B cell (primary cell): Measurements from ENCODE around the gene NAT14. TPM values are rescaled to one million over a fixed set of nuclear protein-coding genes. Genes with fewer than 3 reads are reported as not detected.

Experiments used
- ATAC-seq: fragments of 200-7000 bp; cut with Tn5 transposase; one replicate; pipeline ENCODE4 v1.10.0; 2021; ENCODE audit warnings: low read depth, mild to moderate bottlenecking, moderate number of reproducible peaks, moderate library complexity
- CTCF ChIA-PET: fragments of 350-600 bp; sonication (Branson Sonifier 250); formaldehyde crosslinking; loops from one replicate; lab custom pipeline; 2021; ENCODE audit warnings: antibody characterized with exemption, inconsistent platforms; lab: Charles Lee
- POLR2A ChIA-PET: fragments of 350-600 bp; sonication (Branson Sonifier 250); formaldehyde crosslinking; loops from one replicate; lab custom pipeline; 2021; ENCODE audit warnings: antibody characterized with exemption; lab: Charles Lee
- DNase-seq: peaks from one replicate; pipeline ENCODE4 v3.0.0; 2013
- H2AFZ ChIP-seq: 2 replicates; pipeline ENCODE4 v1.6.1; 2012; ENCODE audit warnings: mild to moderate bottlenecking, low read depth, low read length; ENCODE audit not compliant: insufficient read depth, poor library complexity, severe bottlenecking
- H3K27ac ChIP-seq, 2 donors: 1 replicate in 1 of 2; 2 replicates in 1 of 2; pipeline ENCODE4 v1.5.1; 2012 to 2013; ENCODE audit warnings: low read length in 2 of 2, mild to moderate bottlenecking in 2 of 2, moderate library complexity in 1 of 2
- H3K27me3 ChIP-seq, 4 experiments: fragments of 200-600 bp in 1 of 4; sonication (generic) in 1 of 4; replicated peaks in 1 of 4; 1 replicate in 2 of 4; 2 replicates in 2 of 4; pipeline versions ENCODE4 v1.6.1 to v1.7.0; 2013 to 2016; ENCODE audit warnings: low read length in 3 of 4, mild to moderate bottlenecking in 2 of 4, mixed read lengths in 1 of 4, moderate library complexity in 1 of 4; ENCODE audit not compliant: insufficient read depth in 4 of 4, control insufficient read depth in 3 of 4; ENCODE audit errors: control extremely low read depth in 1 of 4
- H3K36me3 ChIP-seq, 2 experiments: replicated peaks in 1 of 2; 1 replicate in 1 of 2; 2 replicates in 1 of 2; pipeline versions ENCODE4 v1.6.1 to v1.7.1; 2013; ENCODE audit warnings: low read length in 1 of 2; ENCODE audit not compliant: insufficient read depth in 2 of 2, control insufficient read depth in 1 of 2; ENCODE audit errors: control extremely low read depth in 1 of 2, extremely low read depth in 1 of 2
- H3K4me1 ChIP-seq, 2 donors: fragments of 200-600 bp in 1 of 2; sonication (generic) in 1 of 2; 1 replicate in 1 of 2; 2 replicates in 1 of 2; pipeline versions ENCODE4 v1.5.1 to v1.6.1; 2013 to 2017; ENCODE audit warnings: low read length in 2 of 2; ENCODE audit not compliant: control insufficient read depth in 2 of 2, insufficient read depth in 2 of 2
- H3K4me2 ChIP-seq: replicated peaks from 2 replicates; pipeline ENCODE3; 2012; ENCODE audit warnings: mild to moderate bottlenecking, low read depth, low read length; ENCODE audit not compliant: poor library complexity, severe bottlenecking
- H3K4me3 ChIP-seq, 5 experiments: fragments of 200-600 bp in 1 of 5; sonication (generic) in 1 of 5; 1 replicate in 3 of 5; 2 replicates in 2 of 5; pipeline versions ENCODE4 v1.5.1 to v1.7.0; 2011 to 2016; ENCODE audit warnings: low read length in 4 of 5, mild to moderate bottlenecking in 4 of 5, low read depth in 2 of 5, control low read depth in 1 of 5, moderate library complexity in 1 of 5; ENCODE audit not compliant: insufficient read depth in 1 of 5; ENCODE audit errors: control extremely low read depth in 1 of 5, extremely low read depth in 1 of 5
- H3K79me2 ChIP-seq: fragments of 200-600 bp; sonication (generic); one replicate; pipeline ENCODE4 v1.6.0; 2016; ENCODE audit warnings: low read length; ENCODE audit not compliant: control insufficient read depth, insufficient read depth
- H3K9ac ChIP-seq: fragments of 200-600 bp; sonication (generic); 2 replicates; pipeline ENCODE4 v1.6.1; 2017; ENCODE audit warnings: mild to moderate bottlenecking, low read length, moderate library complexity
- H3K9me3 ChIP-seq, 3 donors: one replicate each; pipeline versions ENCODE4 v1.6.1 to v1.7.1; 2013; ENCODE audit warnings: low read length in 2 of 3; ENCODE audit not compliant: control insufficient read depth in 2 of 3, insufficient read depth in 1 of 3; ENCODE audit errors: control extremely low read depth in 1 of 3
- H4K20me1 ChIP-seq: 2 replicates; pipeline ENCODE4 v1.6.0; 2012; ENCODE audit warnings: mild to moderate bottlenecking, low read length; ENCODE audit not compliant: insufficient read depth, control insufficient read depth, poor library complexity, severe bottlenecking
- H3K27ac Mint-ChIP-seq: one replicate; pipeline ENCODE4 v1.8.0; 2021; ENCODE audit warnings: mixed read lengths
- H3K27me3 Mint-ChIP-seq: one replicate; pipeline ENCODE4 v1.8.0; 2021; ENCODE audit warnings: mixed read lengths
- H3K4me1 Mint-ChIP-seq: one replicate; pipeline ENCODE4 v1.8.0; 2021; ENCODE audit warnings: mixed read lengths
- H3K4me3 Mint-ChIP-seq: one replicate; pipeline ENCODE4 v1.8.0; 2021; ENCODE audit warnings: mixed read lengths
- H3K9me3 Mint-ChIP-seq: one replicate; pipeline ENCODE4 v1.8.0; 2022; ENCODE audit warnings: mixed read lengths; ENCODE audit not compliant: insufficient read depth
- CTCF ChIP-seq: fragments of 200-600 bp; IDR thresholded peaks from one replicate; pipeline ENCODE4 v1.8.0; 2022; ENCODE audit warnings: antibody characterized with exemption, mild to moderate bottlenecking
- EZH2 ChIP-seq: IDR thresholded peaks from 2 replicates; pipeline ENCODE4 v1.6.1; 2012; ENCODE audit warnings: borderline replicate concordance, low read depth, mild to moderate bottlenecking, moderate library complexity, low read length; ENCODE audit not compliant: insufficient read depth, poor library complexity, severe bottlenecking
- WGBS: methylation state at CpG from one replicate; pipeline ENCODE4 v1.1.5; 2013; ENCODE audit warnings: missing lambda C conversion rate; ENCODE audit not compliant: insufficient coverage; 5-methylcytosine and 5-hydroxymethylcytosine counted together
- intact Hi-C: fragments of 100-400 bp; cut with micrococcal nuclease; formaldehyde crosslinking; loops from one replicate; pipeline ENCODE4 v1.10.0; 2022
- polyA plus RNA-seq: library from polyadenylated mRNA; depleted of rRNA; stranded (reverse); fragments of >200 nt; gene quantifications from 2 replicates; pipeline ENCODE4 v1.2.3, GENCODE V29; 2012
- total RNA-seq, 2 donors: library from RNA; stranded (reverse); fragments of 120-200 nt in 1 of 2; gene quantifications; 1 replicate in 1 of 2; 2 replicates in 1 of 2; pipeline versions ENCODE4 v1.2.3 to v1.2.4, GENCODE V29; 2013 to 2022

Gene NAT14
- total and polyA plus RNA-seq, 2 donors (not counting 1 experiment from before 2014, with no cell fraction given) = 10.7 to 15.1 TPM

- TF ChIP-seq EZH2 (no peak), CTCF (no peak)
Observed at GRCh38 chr19:55527197-55528029, 42.4 kb downstream of the NAT14 start.

More at GRCh38 chr19:55527197-55528029, 42.4 kb downstream of the NAT14 start:
- intact Hi-C loops = no loop called here
- POLR2A ChIA-PET = no interaction called here
- H3K4me3 Mint-ChIP-seq = no peak overlapping the region
- Histone ChIP-seq H3K4me3 (no peak overlapping the region), H3K9me3 (peaks cover 0 to 4% (median 0%) of the 10 kb centered on the region in 3 donors), H3K27ac (no peak overlapping the region), H3K79me2 (no peaks in the 10 kb centered on the region), H3K4me2 (no peak overlapping the region), H4K20me1 (no peaks in the 10 kb centered on the region), H3K9ac (no peak overlapping the region), H3K4me1 (no peaks in the 10 kb centered on the region), H2AFZ (no peak overlapping the region), H3K27me3 (no peaks in the 10 kb centered on the region), H3K36me3 (no peaks in the 10 kb centered on the region)
- no peak overlapping the region for H3K27ac Mint-ChIP-seq
- WGBS = 90% methylated on average over 20 of the region's 22 CpGs
- H3K9me3 Mint-ChIP-seq = no peaks in the 10 kb centered on the region
- ATAC-seq = no peak
- H3K27me3 Mint-ChIP-seq = peaks cover 10% of the 10 kb centered on the region
- CTCF ChIA-PET = no interaction called here
- no peak for DNase-seq
- no peaks in the 10 kb centered on the region for H3K4me1 Mint-ChIP-seq
